Nephron (organoid): ENCODE data around the gene RASGEF1B.

Experiments
- H3K27ac Mint-ChIP-seq, 3 experiments: 2 replicates each; pipeline ENCODE4 v1.8.0; 2020; ENCODE audit warnings: mixed read lengths in 3 of 3, mild to moderate bottlenecking in 2 of 3, moderate library complexity in 1 of 3
- H3K27me3 Mint-ChIP-seq: 2 replicates; pipeline ENCODE4 v1.8.0; 2021; ENCODE audit warnings: low read depth, mild to moderate bottlenecking, moderate library complexity, mixed read lengths
- H3K36me3 Mint-ChIP-seq: 2 replicates; pipeline ENCODE4 v1.8.0; 2020; ENCODE audit warnings: low read depth, mixed read lengths
- H3K4me1 Mint-ChIP-seq: 2 replicates; pipeline ENCODE4 v1.8.0; 2020; ENCODE audit warnings: mixed read lengths
- H3K4me3 Mint-ChIP-seq, 3 experiments: 2 replicates each; pipeline ENCODE4 v1.8.0; 2020; ENCODE audit warnings: mild to moderate bottlenecking in 3 of 3, mixed read lengths in 3 of 3, moderate library complexity in 2 of 3
- H3K9me3 Mint-ChIP-seq: 2 replicates; pipeline ENCODE4 v1.8.0; 2020; ENCODE audit warnings: mixed read lengths
- CTCF ChIP-seq, 3 experiments: fragments of 200-600 bp; sonication (generic); IDR thresholded peaks; one replicate each; pipeline ENCODE4 v1.5.0; 2021; ENCODE audit warnings: antibody characterized with exemption in 3 of 3; ENCODE audit not compliant: unreplicated experiment in 3 of 3

The RASGEF1B gene

DNA sequence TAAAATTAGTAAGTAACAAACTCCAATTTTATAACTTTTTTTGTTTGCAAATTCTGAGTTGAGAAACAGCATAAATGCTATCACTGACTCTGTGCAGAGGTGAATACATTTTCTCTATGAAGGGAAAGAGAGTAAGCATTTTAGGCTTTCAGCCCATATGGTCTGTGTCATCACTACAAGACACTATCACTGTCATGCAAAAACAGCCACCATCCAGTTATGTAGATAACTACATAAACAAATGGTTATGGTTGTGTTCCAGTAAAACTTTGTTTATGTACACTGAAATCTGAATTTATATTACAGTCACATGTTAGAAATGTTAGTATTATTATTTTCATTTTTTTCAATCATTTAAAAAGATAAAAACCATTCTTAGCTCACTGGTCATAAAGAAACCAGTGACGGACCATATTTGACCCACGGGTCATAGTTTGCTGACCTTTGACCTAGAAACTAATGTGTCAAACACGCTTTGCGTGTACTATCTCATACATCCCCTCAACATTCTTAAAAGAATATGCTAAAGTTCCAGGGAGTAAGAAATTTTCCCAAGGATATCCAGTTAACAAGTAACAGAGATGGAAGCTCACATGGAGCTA lies 29.1 kb downstream of the RASGEF1B start:
- H3K27ac Mint-ChIP-seq: no peak overlapping the region
- no peaks in the 10 kb centered on the region for H3K27me3 Mint-ChIP-seq
- H3K36me3 Mint-ChIP-seq: peaks cover 83% of the 10 kb centered on the region
- H3K4me3 Mint-ChIP-seq: no peak overlapping the region
- H3K4me1 Mint-ChIP-seq: no peaks in the 10 kb centered on the region
- TF ChIP-seq CTCF (IDR thresholded peaks at IDR 0.05; ENCODE audit: unreplicated experiment in 3 of 3): no peak
- H3K9me3 Mint-ChIP-seq: peaks cover 3% of the 10 kb centered on the region

DNA sequence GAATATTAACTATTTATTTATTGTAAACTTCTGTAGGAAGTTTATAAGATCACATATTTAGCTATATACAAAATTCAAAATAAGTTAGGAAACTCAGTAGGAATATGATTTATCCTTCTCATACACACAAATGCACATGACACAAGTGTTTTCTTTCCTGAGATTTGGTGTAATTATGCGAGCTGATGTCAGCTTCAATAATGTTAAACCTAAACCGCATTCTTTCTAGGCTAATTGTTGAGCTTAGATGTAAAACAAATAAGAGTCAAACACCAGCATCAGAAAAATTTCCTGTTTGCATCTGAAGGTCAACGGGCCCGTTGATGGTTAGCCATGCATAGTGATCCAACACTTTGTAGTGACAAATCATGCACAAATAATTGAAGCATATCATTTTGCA lies 30.8 kb downstream of the RASGEF1B start:
- Mint-ChIP-seq H3K4me3 (no peak overlapping the region), H3K9me3 (peaks cover 3% of the 10 kb centered on the region), H3K27me3 (no peaks in the 10 kb centered on the region), H3K36me3 (peaks cover 73% of the 10 kb centered on the region), H3K27ac (no peak overlapping the region), H3K4me1 (no peaks in the 10 kb centered on the region)
- no peak for TF ChIP-seq CTCF (IDR thresholded peaks at IDR 0.05; ENCODE audit: unreplicated experiment in 3 of 3)

DNA sequence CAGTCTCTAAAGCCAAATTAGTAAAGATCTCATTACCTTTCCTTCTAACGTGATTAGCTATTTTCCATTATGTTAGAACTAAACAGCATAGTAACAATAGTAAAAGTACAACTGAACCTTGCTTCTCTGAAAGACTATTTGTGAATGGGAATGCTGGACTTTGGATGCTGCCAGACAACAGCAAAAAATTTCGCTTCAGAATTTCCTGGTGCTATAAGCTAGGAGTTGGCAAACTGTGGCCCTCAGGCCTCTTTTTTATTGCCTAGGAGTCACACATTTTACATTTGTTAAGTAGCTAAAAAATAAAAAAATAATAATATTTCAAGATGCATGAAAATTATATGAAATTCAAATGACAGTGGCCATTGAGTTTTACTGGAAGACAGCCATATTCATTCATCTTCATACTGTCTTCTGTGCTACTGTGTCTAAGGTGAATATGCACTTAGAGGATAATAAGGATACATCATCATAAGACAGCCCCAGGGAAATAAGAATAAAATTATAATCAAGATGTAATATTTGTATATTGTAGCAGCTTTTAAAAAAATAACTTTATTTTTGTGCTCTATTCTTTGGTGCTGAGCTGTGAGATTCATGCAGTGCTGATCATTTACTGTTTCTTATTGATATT lies 34.6 kb downstream of the RASGEF1B start:
- no peak for TF ChIP-seq CTCF (IDR thresholded peaks at IDR 0.05; ENCODE audit: unreplicated experiment in 3 of 3)
- Mint-ChIP-seq H3K27ac (no peak overlapping the region), H3K4me1 (no peaks in the 10 kb centered on the region), H3K36me3 (peaks cover 59% of the 10 kb centered on the region), H3K27me3 (no peaks in the 10 kb centered on the region), H3K9me3 (no peaks in the 10 kb centered on the region), H3K4me3 (no peak overlapping the region)

DNA sequence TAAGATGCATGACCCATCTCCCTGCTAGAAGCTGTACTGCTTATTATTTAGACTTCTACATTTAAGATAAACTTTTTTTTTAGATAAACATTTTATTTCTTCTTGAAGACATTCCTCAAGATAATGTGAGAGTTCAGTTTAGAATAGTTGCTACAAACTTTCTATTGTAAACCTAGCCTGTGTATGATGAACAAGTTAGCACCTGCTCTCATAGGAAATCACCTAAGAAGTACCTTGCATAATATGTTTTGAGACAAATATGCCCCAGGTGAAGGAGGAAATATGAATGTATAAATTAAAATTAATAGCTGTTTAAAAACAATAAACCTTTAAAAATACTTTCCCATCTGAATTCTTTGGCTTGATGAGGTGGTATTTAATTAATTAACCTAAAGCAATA lies 35.6 kb downstream of the RASGEF1B start:
- no peaks in the 10 kb centered on the region for H3K27me3 Mint-ChIP-seq
- TF ChIP-seq CTCF (IDR thresholded peaks at IDR 0.05; ENCODE audit: unreplicated experiment in 3 of 3): no peak
- no peak overlapping the region for H3K4me3 Mint-ChIP-seq
- no peaks in the 10 kb centered on the region for H3K4me1 Mint-ChIP-seq
- no peaks in the 10 kb centered on the region for H3K9me3 Mint-ChIP-seq
- H3K36me3 Mint-ChIP-seq: peaks cover 62% of the 10 kb centered on the region
- H3K27ac Mint-ChIP-seq: no peak overlapping the region

DNA sequence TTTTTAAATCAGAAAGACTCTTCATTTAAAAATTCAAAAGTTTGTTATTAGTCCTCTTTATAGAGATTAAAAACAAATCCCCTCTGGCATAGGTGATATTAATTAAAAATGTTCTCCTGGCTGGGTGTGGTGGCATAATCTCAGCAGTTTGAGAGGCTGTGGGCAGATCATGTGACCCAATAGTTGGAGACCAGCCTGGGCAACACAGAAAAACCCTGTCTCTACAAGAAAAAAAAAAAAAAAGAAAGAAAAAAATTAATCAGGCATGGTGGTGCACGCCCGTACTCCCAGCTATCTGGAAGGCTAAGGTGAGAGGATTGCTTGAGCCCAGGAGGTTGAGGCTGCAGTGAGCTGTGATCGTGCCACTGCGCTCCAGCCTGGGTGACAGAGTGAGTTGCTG lies 38.9 kb downstream of the RASGEF1B start:
- Mint-ChIP-seq H3K4me3 (no peak overlapping the region), H3K9me3 (peaks cover 3% of the 10 kb centered on the region), H3K27me3 (peaks cover 4% of the 10 kb centered on the region), H3K4me1 (no peaks in the 10 kb centered on the region), H3K27ac (no peak overlapping the region), H3K36me3 (peaks cover 54% of the 10 kb centered on the region)
- no peak for TF ChIP-seq CTCF (IDR thresholded peaks at IDR 0.05; ENCODE audit: unreplicated experiment in 3 of 3)

- H3K27ac Mint-ChIP-seq: no peak overlapping the region
- no peak overlapping the region for H3K4me3 Mint-ChIP-seq
- H3K9me3 Mint-ChIP-seq: peaks cover 3% of the 10 kb centered on the region
- peaks cover 8% of the 10 kb centered on the region for H3K4me1 Mint-ChIP-seq
- H3K27me3 Mint-ChIP-seq: peaks cover 4% of the 10 kb centered on the region
- no peak for TF ChIP-seq CTCF (IDR thresholded peaks at IDR 0.05; ENCODE audit: unreplicated experiment in 3 of 3)
- peaks cover 51% of the 10 kb centered on the region for H3K36me3 Mint-ChIP-seq
These were observed 39.7 kb downstream of the RASGEF1B start for GRCh38 chr4:81431971-81432370.
